Endometrial microvascular endothelial cells (primary cell): ENCODE results near the gene RCOR2. TPM values are rescaled to one million over a fixed set of nuclear protein-coding genes. Genes with fewer than 3 reads are reported as not detected.
"Not testable (repeated sequence)": the region's sequence is repeated elsewhere in the genome, so short reads cannot be mapped to it uniquely, and the experiment has no call there.

ENCODE experiments used
- in situ Hi-C: cut with HindIII; loops from 2 replicates; pipeline ENCODE4 v1.10.0; 2017; ENCODE audit warnings: low sequenced_read_pairs, low pct_unique_long_range_greater_than_20kb; ENCODE audit errors: inconsistent ontology term
- total RNA-seq: library from RNA; depleted of rRNA; stranded (reverse); fragments of >200 nt; gene quantifications from one replicate; pipeline ENCODE4 v1.2.3, GENCODE V29; 2015; ENCODE audit errors: inconsistent ontology term

Gene RCOR2
- total RNA-seq, 1 donor from 2014 or later, result not detected

GRCh38 chr11:63866211-63866610 is 50.8 kb downstream of the RCOR2 start:
- in situ Hi-C loops, result no loop called here

- in situ Hi-C loops, result not testable (repeated sequence)
Measured at GRCh38 chr11:63863620-63864019, 53.3 kb downstream of the RCOR2 start.

DNA sequence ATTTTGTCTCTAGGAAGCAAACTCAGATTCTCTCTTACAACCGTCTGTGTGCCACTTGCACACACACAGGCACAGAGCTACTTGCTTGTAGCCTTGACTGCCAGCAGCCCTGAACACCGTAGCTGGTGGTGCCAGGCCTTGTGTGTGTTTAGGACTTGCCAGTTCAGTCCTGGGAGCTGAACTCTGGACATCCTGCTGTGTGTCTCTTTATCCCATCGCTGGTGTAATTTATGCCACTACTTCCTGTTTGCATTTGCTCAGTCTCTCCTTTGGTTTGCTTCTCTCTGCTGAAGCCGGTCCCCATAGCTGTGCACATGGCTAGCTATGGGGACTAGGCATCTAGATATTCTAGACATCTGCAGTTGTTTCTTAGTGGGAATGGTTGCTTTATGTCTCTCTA is 54.0 kb downstream of the RCOR2 start:
- in situ Hi-C loops, result no loop called here

Other genes starting within 250 kb of the RCOR2 start
- gene ATL3, start 245.8 kb downstream of the RCOR2 start, total RNA-seq, result 86.3 TPM
- 97.7 TPM for gene RTN3, start 235.7 kb downstream of the RCOR2 start, total RNA-seq
- gene ZFTA, start 148.4 kb downstream of the RCOR2 start, total RNA-seq, result 10.6 TPM
- 28.2 TPM for gene SPINDOC, start 103.7 kb downstream of the RCOR2 start, total RNA-seq
- 20.9 TPM for gene MARK2, start 78.1 kb downstream of the RCOR2 start, total RNA-seq
- gene NAA40, start 21.8 kb upstream of the RCOR2 start, total RNA-seq, result 20.6 TPM
- gene COX8A, start 57.5 kb upstream of the RCOR2 start, total RNA-seq, result 596 TPM
- gene OTUB1, start 69.3 kb upstream of the RCOR2 start, total RNA-seq, result 108 TPM
- not detected for gene FLRT1, start 118.8 kb upstream of the RCOR2 start, total RNA-seq
- gene MACROD1, start 248.9 kb upstream of the RCOR2 start, total RNA-seq, result 16.0 TPM